ENCODE measurements around the gene IL17B. TPM values are rescaled to one million over a fixed set of nuclear protein-coding genes. Genes with fewer than 3 reads are reported as not detected.

IL17B gene
- total RNA-seq, 6 experiments from 2014 or later: 0.50 to 0.85 (median 0.76) TPM

GRCh38 chr5:149358868-149359495, 20.1 kb downstream of the IL17B start:
- H3K9me3 Mint-ChIP-seq: no peaks in the 10 kb centered on the region
- peaks cover 12% of the 10 kb centered on the region for H3K36me3 Mint-ChIP-seq (ENCODE audit: low read depth)
- DNase-seq: no peak
- no peak for TF ChIP-seq CTCF (IDR thresholded peaks at IDR 0.05)
- peaks cover 23% of the 10 kb centered on the region for H3K4me1 Mint-ChIP-seq (ENCODE audit: low read depth)
- peak overlapping the region; percentile 96 for H3K4me3 Mint-ChIP-seq
- H3K27ac Mint-ChIP-seq: peak overlapping the region; percentile 63; the same call in 1 of the 2 replicates
- H3K27me3 Mint-ChIP-seq (ENCODE audit: insufficient read depth): peaks cover 2% of the 10 kb centered on the region; the same call in 1 of the 2 replicates

DNA sequence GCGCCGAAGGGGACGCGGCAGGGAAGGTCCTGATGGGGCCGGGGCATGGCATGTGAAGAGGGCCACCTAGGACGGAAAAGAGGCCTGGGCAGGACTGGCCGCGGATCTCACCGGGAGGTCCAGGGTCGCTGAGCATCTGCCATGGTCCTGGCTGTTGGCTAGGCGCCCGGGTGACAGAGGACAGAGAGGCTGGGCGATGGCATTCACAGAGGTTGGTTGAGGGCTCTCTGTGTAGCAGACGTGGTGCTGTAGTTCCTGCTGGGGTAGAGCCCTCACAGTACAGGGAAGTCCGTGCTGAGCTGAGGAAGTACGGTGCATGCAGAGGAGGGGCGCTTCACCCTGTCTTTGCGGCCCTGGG, 20.8 kb downstream of the IL17B start:
- DNase-seq: no peak
- Mint-ChIP-seq H3K4me3 (peak overlapping the region; percentile 96), H3K4me1 (ENCODE audit: low read depth) (peaks cover 23% of the 10 kb centered on the region), H3K27ac (peak overlapping the region; percentile 74), H3K9me3 (no peaks in the 10 kb centered on the region), H3K36me3 (ENCODE audit: low read depth) (peaks cover 16% of the 10 kb centered on the region), H3K27me3 (ENCODE audit: insufficient read depth) (peaks cover 2% of the 10 kb centered on the region; the same call in 1 of the 2 replicates)
- TF ChIP-seq CTCF (IDR thresholded peaks at IDR 0.05): no peak

DNA sequence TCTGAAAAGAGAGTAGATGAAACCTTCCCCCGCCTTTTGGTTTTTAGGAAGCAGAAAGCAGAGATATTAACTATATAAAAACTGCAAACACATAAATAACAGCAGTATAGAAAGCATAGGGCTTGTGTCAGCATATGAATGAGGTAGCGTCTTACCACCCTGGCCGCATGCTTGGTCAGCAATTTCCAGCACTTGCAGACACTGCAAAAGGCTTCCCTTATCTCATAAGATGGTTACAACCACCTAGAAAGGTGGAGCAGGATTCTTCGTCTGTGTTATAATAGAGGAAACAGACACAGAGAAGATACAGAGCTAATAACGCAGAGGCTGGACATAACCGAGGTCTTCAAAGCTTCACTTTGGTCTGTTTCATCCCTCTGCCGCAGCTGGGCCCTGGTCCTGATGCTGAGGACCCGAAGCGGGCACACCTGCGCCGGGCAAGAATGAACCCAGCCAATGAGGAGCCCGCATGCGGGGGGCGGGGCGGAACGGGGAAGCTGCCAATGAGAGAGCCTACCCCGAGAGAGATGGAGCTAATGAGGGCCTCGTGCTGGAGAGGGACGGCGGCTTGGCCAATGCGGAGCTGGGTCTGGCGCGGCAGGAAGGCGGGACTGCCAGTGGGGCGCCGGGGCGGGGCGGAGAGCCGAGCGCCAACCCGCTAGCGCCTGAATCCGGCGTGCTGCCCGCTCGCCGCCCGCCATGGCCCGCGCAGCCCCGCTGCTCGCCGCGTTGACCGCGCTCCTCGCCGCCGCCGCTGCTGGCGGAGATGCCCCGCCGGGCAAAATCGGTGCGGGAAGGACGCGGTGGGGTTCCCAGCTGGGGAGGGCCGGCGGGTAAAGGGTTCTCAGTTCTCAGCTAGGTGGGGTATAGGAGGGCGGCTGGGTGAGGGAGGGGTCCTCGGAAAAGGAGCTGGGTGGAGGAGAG, 21.5 kb downstream of the IL17B start, which contains the start of gene PCYOX1L:
PCYOX1L (plus strand) TSS at position 677 of the 924 bp plus-strand sequence; CDS start at position 700, 23 bp downstream.
- H3K9me3 Mint-ChIP-seq: no peaks in the 10 kb centered on the region
- no peak for TF ChIP-seq CTCF (IDR thresholded peaks at IDR 0.05)
- DNase-seq: peak; percentile 95
- H3K4me3 Mint-ChIP-seq: peak within 1 kb of the TSS; percentile 96
- H3K4me1 Mint-ChIP-seq (ENCODE audit: low read depth): peaks cover 23% of the 10 kb centered on the region
- H3K27ac Mint-ChIP-seq: peak within 1 kb of the TSS; percentile 74
- peaks cover 2% of the 10 kb centered on the region; the same call in 1 of the 2 replicates for H3K27me3 Mint-ChIP-seq (ENCODE audit: insufficient read depth)
- H3K36me3 Mint-ChIP-seq (ENCODE audit: low read depth): peaks cover 19% of the 10 kb centered on the region

GRCh38 chr5:149356391-149356790, 22.7 kb downstream of the IL17B start:
- Mint-ChIP-seq H3K27ac (no peak overlapping the region), H3K4me1 (ENCODE audit: low read depth) (peaks cover 23% of the 10 kb centered on the region), H3K27me3 (ENCODE audit: insufficient read depth) (peaks cover 2% of the 10 kb centered on the region; the same call in 1 of the 2 replicates), H3K4me3 (no peak overlapping the region), H3K9me3 (no peaks in the 10 kb centered on the region), H3K36me3 (ENCODE audit: low read depth) (peaks cover 26% of the 10 kb centered on the region)
- no peak for TF ChIP-seq CTCF (IDR thresholded peaks at IDR 0.05)
- no peak for DNase-seq

DNA sequence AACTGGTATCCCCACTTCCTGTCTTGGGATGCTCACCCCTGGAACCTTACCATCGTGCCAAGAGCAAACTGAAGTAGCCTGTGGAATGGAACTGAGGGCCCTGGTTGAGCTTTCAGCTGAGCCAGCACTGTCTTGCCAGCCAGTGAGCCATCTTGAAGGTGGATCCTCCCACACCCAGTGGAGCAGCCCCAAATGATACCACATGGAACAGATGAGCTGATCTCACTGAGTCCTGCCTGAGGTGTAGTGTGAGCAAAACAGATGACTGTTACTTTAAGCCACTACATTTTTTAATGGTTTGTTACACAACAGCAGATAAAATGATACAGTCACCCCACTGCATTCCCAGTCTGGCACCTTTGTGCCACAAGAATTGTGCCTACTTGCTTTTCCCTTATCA, 23.4 kb downstream of the IL17B start:
- Mint-ChIP-seq H3K4me3 (no peak overlapping the region), H3K27ac (no peak overlapping the region), H3K9me3 (no peaks in the 10 kb centered on the region), H3K36me3 (ENCODE audit: low read depth) (peaks cover 28% of the 10 kb centered on the region), H3K27me3 (ENCODE audit: insufficient read depth) (peaks cover 2% of the 10 kb centered on the region; the same call in 1 of the 2 replicates), H3K4me1 (ENCODE audit: low read depth) (peaks cover 23% of the 10 kb centered on the region)
- no peak for DNase-seq
- TF ChIP-seq CTCF (IDR thresholded peaks at IDR 0.05): no peak

Measured in HFFc6 (cell line).